Large intestine (tissue), 12 donors: ENCODE measurements around the gene LTBP3. TPM values are rescaled to one million over a fixed set of nuclear protein-coding genes. Genes with fewer than 3 reads are reported as not detected.
A peak's percentile ranks its signal among the peaks of the same experiment; 100 is the strongest.

Experiments
- DNase-seq, 2 donors: peaks; one replicate each; pipeline versions ENCODE4 v3.0.0 to v3.0.0-alpha.2; 2013
- H3K27ac ChIP-seq: one replicate; pipeline ENCODE4 v1.5.1; 2013; ENCODE audit warnings: low read length
- H3K27me3 ChIP-seq: 2 replicates; pipeline ENCODE4 v1.6.1; 2013; ENCODE audit warnings: low read length; ENCODE audit not compliant: control insufficient read depth, insufficient read depth
- H3K36me3 ChIP-seq: 2 replicates; pipeline ENCODE4 v1.6.1; 2013; ENCODE audit warnings: low read length; ENCODE audit not compliant: control insufficient read depth, insufficient read depth
- H3K4me1 ChIP-seq: one replicate; pipeline ENCODE4 v1.6.1; 2013; ENCODE audit warnings: low read length; ENCODE audit not compliant: control insufficient read depth, insufficient read depth
- H3K4me3 ChIP-seq: one replicate; pipeline ENCODE4 v1.5.1; 2013; ENCODE audit warnings: low read length
- H3K9me3 ChIP-seq: one replicate; pipeline ENCODE4 v1.6.1; 2013; ENCODE audit warnings: mild to moderate bottlenecking, low read depth, low read length, moderate library complexity; ENCODE audit not compliant: control insufficient read depth
- WGBS: methylation state at CpG from one replicate; pipeline ENCODE4 v1.1.5; 2013; ENCODE audit warnings: low lambda C conversion rate; ENCODE audit not compliant: insufficient coverage; 5-methylcytosine and 5-hydroxymethylcytosine counted together
- long read RNA-seq, 11 donors: transcript quantifications; one replicate each; lab custom pipeline, GENCODE V29; 2026
- polyA plus RNA-seq: library from polyadenylated mRNA; unstranded; fragments of 120-200 nt; gene quantifications from one replicate; pipeline ENCODE4 v1.2.1, GENCODE V29; 2013

Gene LTBP3
- 105 TPM for polyA plus RNA-seq
- long read RNA-seq, donor 1, partial matches to known transcripts, result 0 of 2 reads
- long read RNA-seq, donor 1, other reads (novel, unspliced or antisense), result 0 of 2 reads
- long read RNA-seq, donor 2, partial matches to known transcripts, result 44 of 46 reads
- long read RNA-seq, donor 2, other reads (novel, unspliced or antisense), result 0 of 46 reads
- long read RNA-seq, donor 3, result 0 reads
- long read RNA-seq, donor 4, partial matches to known transcripts, result 0 of 1 reads
- long read RNA-seq, donor 4, other reads (novel, unspliced or antisense), result 0 of 1 reads
- long read RNA-seq, donor 5, partial matches to known transcripts, result 23 of 24 reads
- long read RNA-seq, donor 5, other reads (novel, unspliced or antisense), result 0 of 24 reads
- long read RNA-seq, donor 6, partial matches to known transcripts, result 77 of 80 reads
- long read RNA-seq, donor 6, other reads (novel, unspliced or antisense), result 0 of 80 reads
- long read RNA-seq, donor 7, partial matches to known transcripts, result 0 of 1 reads
- long read RNA-seq, donor 7, other reads (novel, unspliced or antisense), result 0 of 1 reads
- long read RNA-seq, donor 8, partial matches to known transcripts, result 71 of 87 reads
- long read RNA-seq, donor 8, other reads (novel, unspliced or antisense), result 10 of 87 reads
- long read RNA-seq, donor 9, partial matches to known transcripts, result 29 of 33 reads
- long read RNA-seq, donor 9, other reads (novel, unspliced or antisense), result 0 of 33 reads
- long read RNA-seq, donor 10, partial matches to known transcripts, result 34 of 40 reads
- long read RNA-seq, donor 10, other reads (novel, unspliced or antisense), result 0 of 40 reads
- long read RNA-seq, donor 11, partial matches to known transcripts, result 0 of 1 reads
- long read RNA-seq, donor 11, other reads (novel, unspliced or antisense), result 0 of 1 reads

- Histone ChIP-seq H3K27ac (peak within 1 kb of the TSS; percentile 84), H3K36me3 (no peaks in the 10 kb centered on the region), H3K27me3 (no peaks in the 10 kb centered on the region), H3K4me3 (peak within 1 kb of the TSS; percentile 57), H3K4me1 (peaks cover 53% of the 10 kb centered on the region), H3K9me3 (no peaks in the 10 kb centered on the region)
- DNase-seq, result peak in 1 of 2 donors; percentile 79
- no CpG with 5 or more reads among the region's 79 CpGs for WGBS
These were observed at the start of gene LTBP3 for GRCh38 chr11:65558002-65558929. TSS of gene LTBP3 (minus strand) at chr11:65558359. CDS start at chr11:65557959, 400 bp downstream.

- WGBS, result 20% methylated on average over 1 of the region's 67 CpGs
- Histone ChIP-seq H3K4me1 (peaks cover 31% of the 10 kb centered on the region), H3K36me3 (peaks cover 87% of the 10 kb centered on the region)
These were observed 48.9 kb upstream of the LTBP3 start for GRCh38 chr11:65606876-65607613.

GRCh38 chr11:65604258-65604657 lies 46.1 kb upstream of the LTBP3 start:
- WGBS, result no CpG with 5 or more reads among the region's 1 CpG
- no peak for DNase-seq
- no peak overlapping the region for H3K4me3 ChIP-seq
- no peaks in the 10 kb centered on the region for H3K27me3 ChIP-seq
- H3K4me1 ChIP-seq, result peaks cover 11% of the 10 kb centered on the region
- peaks cover 4% of the 10 kb centered on the region for H3K9me3 ChIP-seq
- H3K27ac ChIP-seq, result no peak overlapping the region
- H3K36me3 ChIP-seq, result peaks cover 72% of the 10 kb centered on the region

More at GRCh38 chr11:65606876-65607613, 48.9 kb upstream of the LTBP3 start:
- H3K9me3 ChIP-seq, result peaks cover 4% of the 10 kb centered on the region
- no peaks in the 10 kb centered on the region for H3K27me3 ChIP-seq
- H3K27ac ChIP-seq, result no peak overlapping the region
- no peak overlapping the region for H3K4me3 ChIP-seq
- peak; percentile 89 to 92 for DNase-seq

- no peaks in the 10 kb centered on the region for H3K27me3 ChIP-seq
- H3K4me1 ChIP-seq, result no peaks in the 10 kb centered on the region
- no peaks in the 10 kb centered on the region for H3K9me3 ChIP-seq
- H3K27ac ChIP-seq, result no peak overlapping the region
- WGBS, result no CpG with 5 or more reads among the region's 6 CpGs
- no peak for DNase-seq
- no peak overlapping the region for H3K4me3 ChIP-seq
- H3K36me3 ChIP-seq, result peaks cover 64% of the 10 kb centered on the region
These were observed 41.7 kb upstream of the LTBP3 start for GRCh38 chr11:65599955-65600246.

GRCh38 chr11:65599216-65599954 lies 41.2 kb upstream of the LTBP3 start:
- H3K9me3 ChIP-seq, result no peaks in the 10 kb centered on the region
- 90% methylated on average over 2 of the region's 49 CpGs for WGBS
- H3K27ac ChIP-seq, result no peak overlapping the region
- no peaks in the 10 kb centered on the region for H3K4me1 ChIP-seq
- H3K27me3 ChIP-seq, result no peaks in the 10 kb centered on the region
- H3K4me3 ChIP-seq, result no peak overlapping the region
- H3K36me3 ChIP-seq, result peaks cover 58% of the 10 kb centered on the region
- no peak for DNase-seq

GRCh38 chr11:65598258-65598699 lies 40.1 kb upstream of the LTBP3 start:
- H3K4me3 ChIP-seq, result no peak overlapping the region
- H3K36me3 ChIP-seq, result peaks cover 48% of the 10 kb centered on the region
- no peaks in the 10 kb centered on the region for H3K27me3 ChIP-seq
- no peak for DNase-seq
- WGBS, result no CpG with 5 or more reads among the region's 16 CpGs
- no peaks in the 10 kb centered on the region for H3K9me3 ChIP-seq
- no peaks in the 10 kb centered on the region for H3K4me1 ChIP-seq
- H3K27ac ChIP-seq, result no peak overlapping the region

- no peak overlapping the region for H3K4me3 ChIP-seq
- no peak overlapping the region for H3K27ac ChIP-seq
- H3K4me1 ChIP-seq, result peaks cover 8% of the 10 kb centered on the region
- WGBS, result no CpG with 5 or more reads among the region's 6 CpGs
- H3K36me3 ChIP-seq, result peaks cover 41% of the 10 kb centered on the region
- DNase-seq, result no peak
- H3K9me3 ChIP-seq, result peaks cover 4% of the 10 kb centered on the region
- peaks cover 3% of the 10 kb centered on the region for H3K27me3 ChIP-seq
These were observed 38.4 kb upstream of the LTBP3 start for GRCh38 chr11:65596520-65596919.

GRCh38 chr11:65595543-65596281 lies 37.6 kb upstream of the LTBP3 start, which contains the start of gene KCNK7:
TSS of gene KCNK7 (minus strand) at chr11:65595800. CDS start at chr11:65595772, 28 bp downstream.
- peaks cover 3% of the 10 kb centered on the region for H3K27me3 ChIP-seq
- H3K4me1 ChIP-seq, result peaks cover 8% of the 10 kb centered on the region
- no peak for DNase-seq
- no peak within 1 kb of the TSS for H3K27ac ChIP-seq
- H3K36me3 ChIP-seq, result peaks cover 36% of the 10 kb centered on the region
- no CpG with 5 or more reads among the region's 12 CpGs for WGBS
- H3K9me3 ChIP-seq, result peaks cover 4% of the 10 kb centered on the region
- H3K4me3 ChIP-seq, result no peak within 1 kb of the TSS
